ENCODE data around the gene CACNA2D3. TPM values are rescaled to one million over a fixed set of nuclear protein-coding genes. Genes with fewer than 3 reads are reported as not detected.
"Not testable (repeated sequence)": the region's sequence is repeated elsewhere in the genome, so short reads cannot be mapped to it uniquely, and the experiment has no call there.

Gene CACNA2D3
- total and polyA plus RNA-seq, 4 donors, result 0.06 to 0.37 (median 0.08) TPM; not detected in 1

DNA sequence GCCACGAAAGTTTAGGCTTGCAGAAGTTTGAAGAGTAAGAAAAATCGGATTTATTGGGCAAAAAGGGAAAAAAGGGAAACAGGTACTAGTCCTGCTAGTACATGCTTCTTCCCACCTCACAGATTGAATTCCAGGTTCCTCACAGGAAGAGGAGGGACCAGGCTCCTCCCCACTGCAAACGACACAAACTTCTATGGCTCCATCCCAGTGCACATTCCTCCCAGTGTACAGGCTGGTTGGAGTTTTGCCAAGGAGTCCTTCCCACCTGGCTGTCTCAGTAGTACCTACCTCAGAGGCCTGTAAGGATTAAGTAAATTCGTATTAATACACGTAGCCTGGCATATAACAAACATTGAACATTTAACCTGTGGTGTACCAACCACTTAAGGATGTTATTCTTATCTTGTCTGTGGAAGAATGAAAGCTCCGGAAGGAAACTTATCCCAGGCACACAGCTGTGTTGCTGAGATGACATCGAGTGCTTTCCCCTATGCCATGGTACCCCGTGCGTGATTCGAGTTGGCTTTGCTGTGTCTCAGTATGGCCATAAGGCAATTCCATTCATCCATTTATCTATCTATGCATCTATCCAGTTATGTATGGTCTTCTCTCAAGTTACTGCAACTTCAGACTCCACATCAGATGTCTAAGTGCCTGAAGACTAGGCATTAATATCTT is 511.2 kb downstream of the CACNA2D3 start:
- no peak overlapping the region for H3K9ac ChIP-seq (ENCODE audit: low read depth in 1 of 2, low read length in 2 of 2)
- H3K4me3 ChIP-seq (ENCODE audit: low read depth in 1 of 3, low read length in 3 of 3), result no peak overlapping the region
- H3K27me3 ChIP-seq (ENCODE audit: control insufficient read depth in 4 of 4, insufficient read depth in 4 of 4, low read length in 3 of 4), result no peaks in the 10 kb centered on the region
- WGBS, result 66% methylated on average over 10 of the region's 10 CpGs
- DNase-seq (ENCODE audit: low spot score), result no peak
- H3K27ac ChIP-seq (ENCODE audit: low read depth in 1 of 2, low read length in 2 of 2), result no peak overlapping the region
- H3K36me3 ChIP-seq (ENCODE audit: control insufficient read depth in 4 of 4, insufficient read depth in 3 of 4, low read depth in 1 of 4, low read length in 3 of 4), result no peaks in the 10 kb centered on the region
- no peaks in the 10 kb centered on the region for H3K4me1 ChIP-seq (ENCODE audit: control insufficient read depth in 4 of 4, insufficient read depth in 4 of 4, low read length in 3 of 4)
- no peaks in the 10 kb centered on the region for H3K9me3 ChIP-seq (ENCODE audit: control insufficient read depth in 4 of 4, low read length in 3 of 4)
- TF ChIP-seq RXRA (IDR thresholded peaks at IDR 0.05) (no peak), FOXA2 (IDR thresholded peaks at IDR 0.05) (no peak), EGR1 (IDR thresholded peaks at IDR 0.05; ENCODE audit: low read depth in 2 of 2) (no peak), JUND (IDR thresholded peaks at IDR 0.05) (no peak), FOXA1 (IDR thresholded peaks at IDR 0.05) (no peak), TAF1 (conservative IDR thresholded peaks at IDR 0.05) (no peak), SP1 (IDR thresholded peaks at IDR 0.05) (no peak), YY1 (IDR thresholded peaks at IDR 0.05) (no peak), NR2F2 (IDR thresholded peaks at IDR 0.05) (no peak), HNF4G (IDR thresholded peaks at IDR 0.05) (no peak), RAD21 (IDR thresholded peaks at IDR 0.05) (no peak)
- TF ChIP-seq, protein P1, sequence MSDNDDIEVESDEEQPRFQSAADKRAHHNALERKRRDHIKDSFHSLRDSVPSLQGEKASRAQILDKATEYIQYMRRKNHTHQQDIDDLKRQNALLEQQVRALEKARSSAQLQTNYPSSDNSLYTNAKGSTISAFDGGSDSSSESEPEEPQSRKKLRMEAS (IDR thresholded peaks at IDR 0.05), result no peak
- TF ChIP-seq, protein P2, sequence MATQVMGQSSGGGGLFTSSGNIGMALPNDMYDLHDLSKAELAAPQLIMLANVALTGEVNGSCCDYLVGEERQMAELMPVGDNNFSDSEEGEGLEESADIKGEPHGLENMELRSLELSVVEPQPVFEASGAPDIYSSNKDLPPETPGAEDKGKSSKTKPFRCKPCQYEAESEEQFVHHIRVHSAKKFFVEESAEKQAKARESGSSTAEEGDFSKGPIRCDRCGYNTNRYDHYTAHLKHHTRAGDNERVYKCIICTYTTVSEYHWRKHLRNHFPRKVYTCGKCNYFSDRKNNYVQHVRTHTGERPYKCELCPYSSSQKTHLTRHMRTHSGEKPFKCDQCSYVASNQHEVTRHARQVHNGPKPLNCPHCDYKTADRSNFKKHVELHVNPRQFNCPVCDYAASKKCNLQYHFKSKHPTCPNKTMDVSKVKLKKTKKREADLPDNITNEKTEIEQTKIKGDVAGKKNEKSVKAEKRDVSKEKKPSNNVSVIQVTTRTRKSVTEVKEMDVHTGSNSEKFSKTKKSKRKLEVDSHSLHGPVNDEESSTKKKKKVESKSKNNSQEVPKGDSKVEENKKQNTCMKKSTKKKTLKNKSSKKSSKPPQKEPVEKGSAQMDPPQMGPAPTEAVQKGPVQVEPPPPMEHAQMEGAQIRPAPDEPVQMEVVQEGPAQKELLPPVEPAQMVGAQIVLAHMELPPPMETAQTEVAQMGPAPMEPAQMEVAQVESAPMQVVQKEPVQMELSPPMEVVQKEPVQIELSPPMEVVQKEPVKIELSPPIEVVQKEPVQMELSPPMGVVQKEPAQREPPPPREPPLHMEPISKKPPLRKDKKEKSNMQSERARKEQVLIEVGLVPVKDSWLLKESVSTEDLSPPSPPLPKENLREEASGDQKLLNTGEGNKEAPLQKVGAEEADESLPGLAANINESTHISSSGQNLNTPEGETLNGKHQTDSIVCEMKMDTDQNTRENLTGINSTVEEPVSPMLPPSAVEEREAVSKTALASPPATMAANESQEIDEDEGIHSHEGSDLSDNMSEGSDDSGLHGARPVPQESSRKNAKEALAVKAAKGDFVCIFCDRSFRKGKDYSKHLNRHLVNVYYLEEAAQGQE (IDR thresholded peaks at IDR 0.05), result no peak
- TF ChIP-seq, protein P3, sequence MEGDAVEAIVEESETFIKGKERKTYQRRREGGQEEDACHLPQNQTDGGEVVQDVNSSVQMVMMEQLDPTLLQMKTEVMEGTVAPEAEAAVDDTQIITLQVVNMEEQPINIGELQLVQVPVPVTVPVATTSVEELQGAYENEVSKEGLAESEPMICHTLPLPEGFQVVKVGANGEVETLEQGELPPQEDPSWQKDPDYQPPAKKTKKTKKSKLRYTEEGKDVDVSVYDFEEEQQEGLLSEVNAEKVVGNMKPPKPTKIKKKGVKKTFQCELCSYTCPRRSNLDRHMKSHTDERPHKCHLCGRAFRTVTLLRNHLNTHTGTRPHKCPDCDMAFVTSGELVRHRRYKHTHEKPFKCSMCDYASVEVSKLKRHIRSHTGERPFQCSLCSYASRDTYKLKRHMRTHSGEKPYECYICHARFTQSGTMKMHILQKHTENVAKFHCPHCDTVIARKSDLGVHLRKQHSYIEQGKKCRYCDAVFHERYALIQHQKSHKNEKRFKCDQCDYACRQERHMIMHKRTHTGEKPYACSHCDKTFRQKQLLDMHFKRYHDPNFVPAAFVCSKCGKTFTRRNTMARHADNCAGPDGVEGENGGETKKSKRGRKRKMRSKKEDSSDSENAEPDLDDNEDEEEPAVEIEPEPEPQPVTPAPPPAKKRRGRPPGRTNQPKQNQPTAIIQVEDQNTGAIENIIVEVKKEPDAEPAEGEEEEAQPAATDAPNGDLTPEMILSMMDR (IDR thresholded peaks at IDR 0.05; ENCODE audit: low read depth, low read length, missing input control), result no peak
- TF ChIP-seq, protein P4, sequence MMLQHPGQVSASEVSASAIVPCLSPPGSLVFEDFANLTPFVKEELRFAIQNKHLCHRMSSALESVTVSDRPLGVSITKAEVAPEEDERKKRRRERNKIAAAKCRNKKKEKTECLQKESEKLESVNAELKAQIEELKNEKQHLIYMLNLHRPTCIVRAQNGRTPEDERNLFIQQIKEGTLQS (IDR thresholded peaks at IDR 0.05), result no peak

DNA sequence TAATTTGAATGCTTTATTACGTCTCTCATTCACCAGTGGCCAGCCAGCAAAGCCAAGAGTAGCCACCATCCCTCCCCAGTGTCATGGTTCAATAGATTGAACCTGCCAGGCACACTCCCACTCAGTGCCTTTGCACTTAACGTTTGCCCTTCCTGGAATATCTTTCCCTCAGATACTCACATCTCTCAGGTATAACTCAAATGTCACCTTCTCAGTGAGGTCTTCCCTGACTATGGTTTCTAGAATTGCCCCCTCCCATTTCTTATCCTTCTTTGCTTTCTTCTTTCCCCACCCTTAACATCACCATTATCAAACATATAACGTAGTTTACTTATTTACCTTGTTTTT is 511.7 kb downstream of the CACNA2D3 start:
- no peak overlapping the region for H3K27ac ChIP-seq (ENCODE audit: low read depth in 1 of 2, low read length in 2 of 2)
- DNase-seq (ENCODE audit: low spot score), result no peak
- H3K9me3 ChIP-seq (ENCODE audit: control insufficient read depth in 4 of 4, low read length in 3 of 4), result no peaks in the 10 kb centered on the region
- 50% methylated on average over 3 of the region's 3 CpGs for WGBS
- no peaks in the 10 kb centered on the region for H3K4me1 ChIP-seq (ENCODE audit: control insufficient read depth in 4 of 4, insufficient read depth in 4 of 4, low read length in 3 of 4)
- TF ChIP-seq, protein P5, sequence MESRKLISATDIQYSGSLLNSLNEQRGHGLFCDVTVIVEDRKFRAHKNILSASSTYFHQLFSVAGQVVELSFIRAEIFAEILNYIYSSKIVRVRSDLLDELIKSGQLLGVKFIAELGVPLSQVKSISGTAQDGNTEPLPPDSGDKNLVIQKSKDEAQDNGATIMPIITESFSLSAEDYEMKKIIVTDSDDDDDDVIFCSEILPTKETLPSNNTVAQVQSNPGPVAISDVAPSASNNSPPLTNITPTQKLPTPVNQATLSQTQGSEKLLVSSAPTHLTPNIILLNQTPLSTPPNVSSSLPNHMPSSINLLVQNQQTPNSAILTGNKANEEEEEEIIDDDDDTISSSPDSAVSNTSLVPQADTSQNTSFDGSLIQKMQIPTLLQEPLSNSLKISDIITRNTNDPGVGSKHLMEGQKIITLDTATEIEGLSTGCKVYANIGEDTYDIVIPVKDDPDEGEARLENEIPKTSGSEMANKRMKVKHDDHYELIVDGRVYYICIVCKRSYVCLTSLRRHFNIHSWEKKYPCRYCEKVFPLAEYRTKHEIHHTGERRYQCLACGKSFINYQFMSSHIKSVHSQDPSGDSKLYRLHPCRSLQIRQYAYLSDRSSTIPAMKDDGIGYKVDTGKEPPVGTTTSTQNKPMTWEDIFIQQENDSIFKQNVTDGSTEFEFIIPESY (IDR thresholded peaks at IDR 0.05), result no peak
- no peak for TF ChIP-seq HNF4G (IDR thresholded peaks at IDR 0.05)
- H3K9ac ChIP-seq (ENCODE audit: low read depth in 1 of 2, low read length in 2 of 2), result no peak overlapping the region
- no peaks in the 10 kb centered on the region for H3K36me3 ChIP-seq (ENCODE audit: control insufficient read depth in 4 of 4, insufficient read depth in 3 of 4, low read depth in 1 of 4, low read length in 3 of 4)
- H3K4me3 ChIP-seq (ENCODE audit: low read depth in 1 of 3, low read length in 3 of 3), result no peak overlapping the region
- H3K27me3 ChIP-seq (ENCODE audit: control insufficient read depth in 4 of 4, insufficient read depth in 4 of 4, low read length in 3 of 4), result no peaks in the 10 kb centered on the region

DNA sequence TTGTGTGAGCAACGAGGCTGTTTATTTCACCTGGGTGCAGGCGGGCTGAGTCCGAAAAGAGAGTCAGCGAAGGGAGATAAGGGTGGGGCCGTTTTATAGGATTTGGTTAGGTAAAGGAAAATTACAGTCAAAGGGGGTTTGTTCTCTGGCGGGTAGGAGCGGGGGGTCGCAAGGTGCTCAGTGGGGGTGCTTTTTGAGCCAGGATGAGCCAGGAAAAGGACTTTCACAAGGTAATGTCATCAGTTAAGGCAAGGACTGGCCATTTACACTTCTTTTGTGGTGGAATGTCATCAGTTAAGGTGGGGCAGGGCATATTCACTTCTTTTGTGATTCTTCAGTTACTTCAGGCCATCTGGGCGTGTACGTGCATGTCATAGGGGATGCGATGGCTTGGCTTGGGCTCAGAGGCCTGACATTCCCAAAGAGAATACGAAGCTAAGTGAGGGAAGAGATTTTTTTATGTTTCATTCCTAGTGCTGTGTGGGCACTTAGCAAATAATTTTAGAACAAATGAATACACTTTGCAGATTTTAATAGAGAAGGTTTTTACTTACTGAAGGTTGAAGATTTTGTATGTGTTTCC is 517.5 kb downstream of the CACNA2D3 start:
- not testable (repeated sequence) for H3K27me3 ChIP-seq (ENCODE audit: control insufficient read depth in 4 of 4, insufficient read depth in 4 of 4, low read length in 3 of 4); H3K36me3 ChIP-seq (ENCODE audit: control insufficient read depth in 4 of 4, insufficient read depth in 3 of 4, low read depth in 1 of 4, low read length in 3 of 4); DNase-seq (ENCODE audit: low spot score); H3K27ac ChIP-seq (ENCODE audit: low read depth in 1 of 2, low read length in 2 of 2); H3K9ac ChIP-seq (ENCODE audit: low read depth in 1 of 2, low read length in 2 of 2); H3K9me3 ChIP-seq (ENCODE audit: control insufficient read depth in 4 of 4, low read length in 3 of 4); H3K4me1 ChIP-seq (ENCODE audit: control insufficient read depth in 4 of 4, insufficient read depth in 4 of 4, low read length in 3 of 4); H3K4me3 ChIP-seq (ENCODE audit: low read depth in 1 of 3, low read length in 3 of 3)
- WGBS, result 31% methylated on average over 12 of the region's 12 CpGs
